Vagina (tissue), 2 donors: ENCODE results near the gene MID1.

Source experiments
- CTCF ChIP-seq, 3 experiments: fragments of 450-650 bp in 2 of 3; fragments of 200-600 bp in 1 of 3; sonication (generic) in 1 of 3; IDR thresholded peaks; one replicate each; pipeline ENCODE4 v1.5.1; 2017 to 2019; ENCODE audit warnings: antibody characterized with exemption in 3 of 3, mild to moderate bottlenecking in 2 of 3, moderate library complexity in 2 of 3
- POLR2A ChIP-seq, 2 donors: fragments of 450-650 bp; IDR thresholded peaks; one replicate each; pipeline ENCODE4 v1.6.1; 2017; ENCODE audit warnings: antibody characterized with exemption in 2 of 2, mild to moderate bottlenecking in 2 of 2, moderate library complexity in 2 of 2

DNA sequence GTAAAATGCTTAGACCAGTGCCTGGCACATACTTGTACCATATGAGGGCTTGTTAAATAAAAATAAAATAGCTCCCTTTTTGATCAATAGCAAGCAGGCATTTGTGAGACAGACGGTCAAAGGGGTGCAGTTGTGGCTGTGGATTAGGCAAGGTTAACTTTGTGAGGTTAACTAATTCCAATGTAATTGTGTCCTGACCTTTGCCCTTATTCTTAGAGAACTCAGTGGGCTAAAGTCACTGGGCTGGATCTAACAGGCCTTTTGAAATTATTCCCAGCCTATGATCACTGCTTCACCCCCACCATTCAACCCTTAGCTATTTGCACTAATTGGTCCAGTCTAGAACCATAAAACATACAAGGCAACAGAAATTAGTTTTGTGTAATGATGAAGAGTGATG, 166.4 kb downstream of the MID1 start:
- TF ChIP-seq CTCF (IDR thresholded peaks at IDR 0.05) (no peak), POLR2A (IDR thresholded peaks at IDR 0.05) (no peak)
